ENCODE results near the gene SDR42E2. TPM values are rescaled to one million over a fixed set of nuclear protein-coding genes. Genes with fewer than 3 reads are reported as not detected.

SDR42E2 gene
- total RNA-seq, 1 donor from 2014 or later, result 0.24 TPM

- DNase-seq, result no peak
- Histone ChIP-seq H3K27ac (peak overlapping the region; percentile 44), H3K4me1 (peaks cover 28% of the 10 kb centered on the region), H3K9me3 (no peaks in the 10 kb centered on the region), H3K4me3 (no peak overlapping the region), H3K36me3 (peaks cover 14% of the 10 kb centered on the region), H3K27me3 (ENCODE audit: low read depth) (no peaks in the 10 kb centered on the region)
- ATAC-seq, result no peak
- intact Hi-C loops (cut with DNase I), result no loop called here
- TF ChIP-seq CTCF (IDR thresholded peaks at IDR 0.05), result no peak
Measured at GRCh38 chr16:22219389-22220068, 57.2 kb downstream of the SDR42E2 start.

GRCh38 chr16:22220069-22220440 is 57.7 kb downstream of the SDR42E2 start:
- Histone ChIP-seq H3K27me3 (ENCODE audit: low read depth) (no peaks in the 10 kb centered on the region), H3K36me3 (peaks cover 9% of the 10 kb centered on the region), H3K4me1 (peaks cover 34% of the 10 kb centered on the region), H3K27ac (peak overlapping the region; percentile 44), H3K4me3 (no peak overlapping the region), H3K9me3 (no peaks in the 10 kb centered on the region)
- peak; percentile 51 to 80 for ATAC-seq
- peak; percentile 56 for DNase-seq
- TF ChIP-seq CTCF (IDR thresholded peaks at IDR 0.05), result no peak
- intact Hi-C loops (cut with DNase I), result no loop called here

GRCh38 chr16:22220714-22221113 is 58.4 kb downstream of the SDR42E2 start:
- Histone ChIP-seq H3K4me3 (no peak overlapping the region), H3K9me3 (no peaks in the 10 kb centered on the region), H3K27me3 (ENCODE audit: low read depth) (no peaks in the 10 kb centered on the region), H3K4me1 (peaks cover 38% of the 10 kb centered on the region), H3K36me3 (peaks cover 9% of the 10 kb centered on the region), H3K27ac (peak overlapping the region; percentile 44)
- no peak for TF ChIP-seq CTCF (IDR thresholded peaks at IDR 0.05)
- intact Hi-C loops (cut with DNase I), result no loop called here
- DNase-seq, result no peak
- peak; percentile 21 to 36 for ATAC-seq

GRCh38 chr16:22222006-22222405 is 59.7 kb downstream of the SDR42E2 start:
- H3K27ac ChIP-seq, result no peak overlapping the region

GRCh38 chr16:22222998-22223397 is 60.7 kb downstream of the SDR42E2 start:
- intact Hi-C loops (cut with DNase I), result no loop called here
- H3K36me3 ChIP-seq, result peaks cover 32% of the 10 kb centered on the region
- H3K27ac ChIP-seq, result peak overlapping the region; percentile 54
- no peaks in the 10 kb centered on the region for H3K27me3 ChIP-seq (ENCODE audit: low read depth)
- ATAC-seq (no peak), DNase-seq (no peak)
- H3K4me3 ChIP-seq, result no peak overlapping the region
- no peaks in the 10 kb centered on the region for H3K9me3 ChIP-seq
- no peak for TF ChIP-seq CTCF (IDR thresholded peaks at IDR 0.05)
- H3K4me1 ChIP-seq, result peaks cover 38% of the 10 kb centered on the region

More at GRCh38 chr16:22222006-22222405, 59.7 kb downstream of the SDR42E2 start:
- Histone ChIP-seq H3K36me3 (peaks cover 22% of the 10 kb centered on the region), H3K4me1 (peaks cover 38% of the 10 kb centered on the region), H3K9me3 (no peaks in the 10 kb centered on the region), H3K4me3 (no peak overlapping the region), H3K27me3 (ENCODE audit: low read depth) (no peaks in the 10 kb centered on the region)
- TF ChIP-seq CTCF (IDR thresholded peaks at IDR 0.05), result no peak
- DNase-seq, result no peak
- ATAC-seq, result no peak
- intact Hi-C loops (cut with DNase I), result no loop called here
